Activated T-cell treated with anti-CD3 and anti-CD28 coated beads, Interleukin-2, amount 50 U/mL, for 1 hour (primary cell): ENCODE results near the gene NOC2L.

Experiments
- DNase-seq: peaks from one replicate; pipeline ENCODE4 v3.0.0-alpha.2; 2020

NOC2L gene

GRCh38 chr1:927234-927633, 31.8 kb downstream of the NOC2L start:
- no peak for DNase-seq

GRCh38 chr1:925561-926421, 33.3 kb downstream of the NOC2L start:
- DNase-seq, result no peak

DNA sequence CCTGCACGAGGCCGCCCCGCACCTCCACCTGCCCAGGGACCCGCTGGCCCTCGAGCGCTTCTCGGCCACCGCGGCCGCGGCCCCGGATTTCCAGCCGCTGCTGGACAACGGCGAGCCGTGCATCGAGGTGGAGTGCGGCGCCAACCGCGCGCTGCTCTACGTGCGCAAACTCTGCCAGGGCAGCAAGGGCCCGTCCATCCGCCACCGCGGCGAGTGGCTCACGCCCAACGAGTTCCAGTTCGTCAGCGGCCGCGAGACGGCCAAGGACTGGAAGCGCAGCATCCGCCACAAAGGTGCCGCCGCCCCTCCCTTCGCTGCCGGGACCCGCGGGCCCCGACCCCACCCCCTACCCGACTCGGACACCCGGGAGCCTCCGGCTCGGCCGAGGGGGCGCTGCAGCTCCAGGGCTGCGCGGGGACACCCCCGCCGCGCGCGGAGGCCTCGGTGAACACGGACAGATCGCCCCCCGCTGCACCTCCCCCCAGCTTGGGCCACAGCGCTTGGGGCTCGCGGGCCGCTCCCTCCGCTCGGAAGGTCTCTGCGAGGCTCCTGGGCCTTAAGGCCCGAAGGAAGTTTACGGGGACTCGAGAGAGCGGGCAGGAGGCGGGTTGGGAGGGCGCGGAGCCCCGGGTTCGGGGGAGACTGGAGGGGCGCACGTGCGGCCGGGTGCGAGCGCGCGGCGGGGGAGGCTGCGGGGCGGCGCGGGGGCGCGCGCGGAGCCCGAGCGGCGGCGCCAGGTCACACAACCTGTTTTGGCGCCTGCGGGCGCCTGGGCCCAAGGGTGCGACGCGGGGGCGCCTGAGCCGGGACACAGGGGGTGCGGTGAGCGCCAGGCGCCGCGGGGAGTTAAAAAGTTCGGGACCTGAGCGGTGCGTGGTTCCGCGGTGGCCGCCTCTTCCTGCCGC, 34.1 kb downstream of the NOC2L start:
- no peak for DNase-seq

DNA sequence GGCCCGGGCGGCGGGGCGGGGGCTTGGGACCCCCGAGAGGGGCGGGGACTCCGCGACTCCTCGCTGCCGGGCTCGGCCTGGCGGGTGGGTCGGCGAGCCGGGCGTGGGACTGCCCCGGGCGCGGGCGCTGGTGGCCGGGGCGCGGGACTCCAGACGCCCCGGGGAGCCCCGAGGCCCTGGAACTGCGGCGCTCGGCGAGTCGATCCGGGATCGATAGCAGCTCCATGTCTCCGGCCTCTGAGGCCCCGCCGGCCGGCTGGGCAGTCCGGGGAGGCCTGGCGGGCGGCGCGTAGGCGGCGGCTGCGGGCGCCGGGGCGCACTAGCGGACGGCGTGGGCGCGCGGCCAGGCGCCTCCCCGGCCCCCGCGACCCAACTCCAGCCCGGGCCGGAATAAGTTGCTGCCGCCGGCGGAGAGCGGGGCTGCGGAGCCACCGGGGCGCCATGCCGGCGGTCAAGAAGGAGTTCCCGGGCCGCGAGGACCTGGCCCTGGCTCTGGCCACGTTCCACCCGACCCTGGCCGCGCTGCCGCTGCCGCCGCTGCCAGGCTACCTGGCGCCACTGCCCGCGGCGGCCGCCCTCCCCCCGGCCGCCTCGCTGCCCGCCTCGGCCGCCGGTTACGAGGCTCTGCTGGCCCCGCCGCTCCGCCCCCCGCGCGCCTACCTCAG, 34.9 kb downstream of the NOC2L start:
- DNase-seq, result no peak

GRCh38 chr1:923131-923990, 35.7 kb downstream of the NOC2L start, which contains the start of gene SAMD11:
Gene SAMD11, plus strand, starts transcription at chr1:923923. Its CDS starts 509 bp downstream, at chr1:924432.
- peak; percentile 81 for DNase-seq

GRCh38 chr1:921011-921837, 37.8 kb downstream of the NOC2L start:
- peak; percentile 58 for DNase-seq

DNA sequence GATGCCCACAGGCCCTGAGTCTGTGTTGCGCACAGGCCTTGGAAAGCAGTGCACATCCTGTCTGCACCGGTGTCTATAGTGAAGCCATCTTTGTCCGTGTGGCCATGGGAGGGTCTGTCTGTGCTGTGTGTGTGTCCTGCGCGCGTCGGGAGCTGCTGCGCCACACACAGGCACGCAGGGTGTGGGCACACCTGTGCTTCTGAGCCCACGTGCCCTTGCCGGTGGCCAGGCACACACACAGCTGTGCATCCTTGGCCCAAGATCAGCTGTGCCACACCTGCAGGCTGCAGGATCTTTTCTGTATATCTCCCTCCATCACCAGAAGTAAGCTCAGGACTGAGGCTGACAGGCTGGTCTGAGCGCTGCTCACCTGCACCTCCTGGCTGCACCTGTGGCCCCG, 38.5 kb downstream of the NOC2L start:
- DNase-seq, result no peak

GRCh38 chr1:920010-920409, 39.0 kb downstream of the NOC2L start:
- no peak for DNase-seq

DNA sequence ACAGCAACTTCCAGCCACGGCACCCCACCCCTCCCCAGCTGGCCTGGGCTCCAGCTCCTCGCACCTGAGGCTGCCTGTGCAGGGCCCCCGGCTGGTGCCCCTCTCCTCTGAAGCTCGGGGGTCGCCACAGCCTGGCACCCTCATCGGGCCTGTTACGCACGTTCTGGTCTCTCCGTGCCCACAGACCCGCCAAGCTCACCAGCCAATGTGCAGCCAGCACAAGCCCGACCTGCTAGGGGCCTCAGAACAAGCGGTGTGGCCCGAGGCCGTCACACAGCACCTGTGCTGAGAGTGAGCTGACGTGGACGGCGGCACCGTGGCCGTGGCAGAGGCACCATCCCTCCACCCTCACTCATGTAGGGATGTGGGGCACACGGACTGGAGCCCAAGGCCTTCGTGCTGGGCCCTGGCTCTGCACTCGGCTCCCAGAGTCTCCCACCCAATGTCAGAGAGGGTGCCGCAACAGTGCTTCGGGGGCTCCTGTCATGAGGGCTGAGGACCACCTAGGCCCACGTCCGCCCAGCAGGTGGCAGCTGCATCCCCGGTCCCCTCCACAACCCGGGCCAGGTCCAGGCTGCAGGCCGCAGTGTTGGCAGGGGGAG, 39.7 kb downstream of the NOC2L start:
- no peak for DNase-seq

- no peak for DNase-seq
These were observed 40.2 kb downstream of the NOC2L start for GRCh38 chr1:918843-919242.

DNA sequence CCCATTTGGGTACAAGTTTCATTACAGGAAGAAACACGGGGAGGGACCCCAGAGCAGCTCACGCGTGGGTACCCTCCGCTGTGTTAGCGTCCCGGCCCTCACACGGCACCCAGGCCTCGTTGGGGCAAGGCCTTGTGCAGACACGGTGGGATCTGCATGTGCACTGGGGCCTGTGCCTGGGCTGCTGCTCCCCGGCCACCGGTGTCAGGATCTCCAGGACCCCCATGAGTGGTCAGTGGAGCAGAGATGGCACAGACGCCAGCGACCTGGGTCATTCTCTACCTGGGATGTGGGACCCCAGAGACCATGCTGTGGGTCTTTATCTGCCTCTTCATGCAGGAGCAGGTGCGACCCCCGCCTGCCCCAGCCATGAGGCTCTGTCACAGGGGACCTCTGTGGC, 40.7 kb downstream of the NOC2L start:
- no peak for DNase-seq

- DNase-seq, result no peak
These were observed 41.5 kb downstream of the NOC2L start for GRCh38 chr1:917466-918091.

GRCh38 chr1:917076-917459, 42.0 kb downstream of the NOC2L start:
- DNase-seq, result no peak

DNA sequence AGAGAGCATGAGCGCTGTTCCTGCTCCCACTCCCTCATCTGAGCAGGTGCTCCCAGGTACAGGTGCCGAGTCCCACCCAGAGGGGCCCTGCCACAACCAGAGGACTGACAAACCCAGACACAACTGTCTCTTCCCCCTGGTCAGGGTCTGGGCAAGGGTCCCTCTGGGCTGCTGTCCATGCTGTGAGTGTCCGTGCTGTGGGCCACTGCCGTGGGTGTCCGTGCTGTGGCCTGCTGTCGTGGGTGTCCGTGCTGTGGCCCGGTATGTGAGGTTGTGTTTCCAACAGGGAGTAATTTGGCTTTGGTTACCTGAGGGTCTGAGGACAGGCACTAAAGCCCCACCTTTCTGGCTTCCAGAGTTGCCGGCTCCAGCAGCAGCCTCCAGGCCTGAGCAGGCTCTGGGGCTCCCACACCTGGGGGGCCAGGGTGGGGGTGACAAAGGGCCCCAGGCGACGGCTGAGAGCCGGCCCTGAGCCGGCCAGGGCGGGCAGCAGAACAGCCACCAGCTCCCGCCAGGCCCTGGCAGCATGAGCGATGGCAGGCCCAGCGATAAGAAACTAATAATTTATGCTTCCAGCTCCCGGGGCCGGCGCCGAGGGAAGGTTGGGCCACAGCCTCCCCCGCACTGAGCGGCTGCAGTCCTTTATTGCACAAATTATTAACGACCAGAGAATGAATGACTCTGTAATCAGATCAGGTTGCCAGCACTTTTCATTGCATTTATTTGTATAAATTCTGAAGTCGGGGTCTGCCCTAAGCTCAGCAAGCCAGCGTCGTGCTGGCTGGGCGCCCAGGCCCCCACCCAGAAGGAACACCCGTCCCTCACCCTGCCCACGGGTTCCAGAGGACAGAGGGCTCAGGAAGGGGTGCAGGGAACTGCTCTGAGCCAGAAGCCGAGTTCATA, 42.6 kb downstream of the NOC2L start:
- no peak for DNase-seq

- DNase-seq, result no peak
These were observed 43.5 kb downstream of the NOC2L start for GRCh38 chr1:915295-916172.

DNA sequence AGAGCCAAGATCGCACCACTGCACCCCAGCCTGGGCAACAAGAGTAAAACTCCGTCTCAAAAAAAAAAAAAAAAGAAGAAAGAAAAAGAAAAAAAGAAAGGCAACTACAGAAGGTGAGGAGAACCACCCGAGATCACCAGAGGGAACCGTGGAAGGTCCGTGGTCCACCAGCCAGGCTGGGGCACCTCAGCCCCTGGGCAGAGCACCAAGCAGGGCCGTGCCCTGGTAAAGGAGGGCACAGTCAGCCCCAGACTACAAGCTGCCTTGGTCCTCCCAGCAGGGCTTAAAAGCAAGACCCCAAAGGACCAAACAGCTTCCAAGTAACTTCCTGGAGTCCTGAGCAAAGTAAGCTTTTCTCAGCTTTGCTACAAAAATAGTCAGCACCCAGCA, 44.2 kb downstream of the NOC2L start:
- no peak for DNase-seq

DNA sequence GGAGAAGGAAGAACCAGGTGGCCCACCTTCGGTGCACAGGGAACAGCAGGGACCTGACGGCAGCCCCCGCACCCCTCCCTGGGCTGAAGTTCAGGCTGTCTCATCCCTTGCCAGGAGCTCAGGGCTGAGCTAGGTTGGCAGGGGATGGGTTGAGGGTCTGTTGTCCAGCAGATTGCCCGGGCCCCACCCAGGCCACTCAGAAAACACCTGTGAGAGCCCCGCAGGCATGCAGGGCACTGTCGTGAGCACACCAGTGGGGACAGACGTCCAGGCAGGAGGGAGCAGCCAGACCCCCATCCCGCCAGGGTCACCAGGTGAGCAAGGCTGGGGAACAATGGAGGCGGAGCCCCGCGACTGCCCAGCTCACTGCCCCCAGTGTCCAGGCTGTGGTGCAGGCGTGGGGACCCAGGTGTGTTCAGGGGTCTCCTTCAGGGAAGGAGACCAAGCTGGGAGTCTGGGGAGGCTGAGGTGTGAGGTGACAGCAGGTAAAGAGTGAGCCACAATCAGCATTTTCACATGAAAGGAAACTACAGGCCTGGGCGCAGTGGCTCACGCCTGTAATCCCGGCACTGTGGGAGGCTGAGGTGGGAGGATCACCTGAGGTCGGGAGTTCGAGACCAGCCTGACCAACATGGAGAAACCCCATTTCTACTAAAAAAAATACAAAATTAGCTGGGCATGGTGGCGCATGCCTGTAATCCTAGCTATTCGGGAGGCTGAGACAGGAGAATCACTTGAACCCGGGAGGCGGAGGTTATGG, 44.7 kb downstream of the NOC2L start:
- no peak for DNase-seq
